GM15510 (cell line): ENCODE data around the gene SREBF1.

Experiments used
- POLR2A ChIP-seq: IDR thresholded peaks from 3 replicates; pipeline ENCODE4 v1.6.1; 2011; ENCODE audit warnings: borderline replicate concordance; ENCODE audit not compliant: insufficient read length; ENCODE audit errors: extremely low read depth

The SREBF1 gene

DNA sequence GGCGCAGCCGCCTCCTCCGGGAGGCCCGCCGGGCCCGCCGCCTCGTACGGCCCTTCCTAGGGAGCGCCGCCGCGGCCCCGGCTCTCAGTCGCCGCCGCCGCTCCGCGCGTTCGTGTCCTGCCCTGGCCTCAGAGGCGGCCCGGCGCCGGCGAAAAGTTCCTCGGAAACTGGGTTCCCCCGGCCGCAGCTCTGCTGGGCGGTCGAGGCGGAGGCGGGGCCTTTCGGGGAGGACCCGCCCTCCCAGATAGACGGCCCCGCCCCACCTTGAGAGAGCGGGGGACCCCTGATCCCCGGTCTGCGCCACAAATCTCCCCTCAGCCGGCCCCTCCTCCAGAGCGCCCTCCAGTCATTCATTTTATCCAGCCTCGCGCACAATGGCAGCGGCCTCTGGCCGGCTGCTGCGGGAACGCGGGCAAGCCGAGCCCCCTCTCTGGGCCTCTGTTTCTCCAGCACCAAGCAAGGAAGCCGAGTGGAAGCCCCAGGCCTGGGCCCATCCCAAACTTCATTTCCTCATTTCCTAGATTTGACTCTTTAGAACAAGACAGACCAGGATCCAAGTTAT is at the start of gene SREBF1:
Gene SREBF1 (minus strand): TSS at position 169 of the 562 bp plus-strand sequence. CDS start 169 bp downstream, outside the sequence.
- TF ChIP-seq POLR2A, result peak; percentile 56

DNA sequence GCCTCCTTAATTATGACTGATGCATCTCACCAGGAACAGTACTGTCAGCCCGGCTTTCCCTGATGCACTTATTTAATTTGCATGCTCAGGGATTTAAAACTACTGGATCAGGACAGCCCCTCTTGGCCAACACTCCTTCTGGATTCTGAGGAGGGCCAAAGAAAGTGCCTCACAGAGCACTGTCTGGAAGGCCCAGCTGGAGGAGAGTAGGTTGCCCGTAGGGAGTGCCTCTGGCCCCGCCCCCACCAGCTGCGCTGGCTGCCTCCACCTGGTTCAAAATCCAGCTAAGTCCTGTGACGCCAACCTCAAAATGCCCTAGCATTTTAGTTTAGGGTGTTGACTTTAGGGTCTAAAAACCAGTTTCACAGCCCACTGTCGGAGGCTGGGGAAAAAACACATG is 49.4 kb upstream of the SREBF1 start:
- no peak for TF ChIP-seq POLR2A

GRCh38 chr17:17884391-17885357 is 47.9 kb upstream of the SREBF1 start:
- no peak for TF ChIP-seq POLR2A

- no peak for TF ChIP-seq POLR2A
These were observed 47.0 kb upstream of the SREBF1 start for GRCh38 chr17:17883801-17884200.

DNA sequence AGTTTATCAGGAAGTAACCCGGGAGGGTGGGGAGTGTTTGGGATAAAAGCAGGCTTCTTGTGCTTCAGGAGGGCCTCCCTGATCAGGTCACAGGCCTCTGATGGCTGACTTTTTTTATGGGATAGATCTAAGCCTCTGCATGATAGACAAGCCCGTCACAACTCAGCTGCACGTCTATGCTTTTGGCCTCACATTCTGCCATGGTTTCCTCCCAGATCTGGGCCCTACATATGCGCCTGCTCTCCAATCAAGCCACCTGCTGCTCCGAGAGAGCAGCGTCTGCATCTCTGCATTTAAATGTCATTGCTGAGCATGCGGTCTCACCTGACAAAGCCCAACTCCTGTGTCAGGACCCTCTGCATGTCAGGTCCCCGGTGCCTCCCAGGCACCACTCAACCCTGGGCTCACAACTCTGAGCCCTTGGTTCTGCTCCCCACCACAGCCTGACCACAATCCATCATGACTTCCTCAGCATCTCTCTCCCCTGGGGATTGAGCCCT is 45.3 kb upstream of the SREBF1 start:
- TF ChIP-seq POLR2A, result no peak

- TF ChIP-seq POLR2A, result no peak
These were observed 43.9 kb upstream of the SREBF1 start for GRCh38 chr17:17880577-17881196.

GRCh38 chr17:17877529-17878358 is 41.0 kb upstream of the SREBF1 start:
- TF ChIP-seq POLR2A, result no peak

- no peak for TF ChIP-seq POLR2A
These were observed 40.3 kb upstream of the SREBF1 start for GRCh38 chr17:17876959-17877528.

DNA sequence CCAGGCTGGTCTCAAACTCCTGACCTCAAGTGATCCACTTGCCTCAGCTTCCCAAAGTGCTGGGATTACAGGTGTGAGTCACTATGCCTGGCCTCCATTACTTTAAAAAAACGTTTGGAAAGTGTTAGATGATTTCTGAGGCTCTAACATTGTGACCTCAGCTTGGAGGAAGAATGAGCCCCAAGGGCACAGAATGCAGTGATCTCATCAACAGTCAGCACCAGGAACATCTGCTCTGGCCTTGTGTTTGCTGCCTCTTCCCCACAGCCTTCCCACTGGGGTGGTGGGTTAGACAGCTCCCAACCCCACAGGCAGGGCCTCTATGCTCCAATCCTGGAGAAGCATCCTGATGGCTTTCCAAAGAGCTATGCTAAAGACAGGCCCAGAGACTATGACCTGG is 37.7 kb upstream of the SREBF1 start:
- no peak for TF ChIP-seq POLR2A

DNA sequence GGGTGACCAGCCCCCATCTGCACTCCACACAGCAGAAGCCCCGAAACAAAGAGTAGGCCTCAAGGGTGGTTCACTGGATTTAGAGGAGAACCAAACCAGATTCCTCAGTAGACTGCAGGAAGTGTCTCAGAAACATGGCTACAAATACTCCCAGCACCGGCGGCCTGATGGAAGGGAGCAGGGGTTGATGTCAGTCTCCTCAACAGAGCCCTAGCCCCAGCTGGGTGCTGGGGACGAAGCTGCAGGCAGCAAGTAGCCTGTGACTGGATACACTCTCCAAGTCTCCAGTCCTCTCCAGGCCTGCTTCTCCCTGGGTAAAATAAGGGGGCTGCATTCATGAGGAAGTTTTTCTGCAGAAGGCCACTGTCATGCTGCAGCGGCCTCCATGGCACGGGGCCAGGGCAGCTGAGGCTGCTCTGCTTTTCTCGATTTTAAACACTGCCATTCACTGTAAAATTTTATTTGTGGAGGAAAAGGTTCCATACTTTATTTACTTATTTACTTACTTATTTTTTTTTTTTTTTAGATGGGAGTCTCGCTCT is 36.7 kb upstream of the SREBF1 start:
- TF ChIP-seq POLR2A, result no peak

- no peak for TF ChIP-seq POLR2A
These were observed 36.0 kb upstream of the SREBF1 start for GRCh38 chr17:17872547-17873345.

GRCh38 chr17:17871913-17872312 is 35.1 kb upstream of the SREBF1 start:
- TF ChIP-seq POLR2A, result no peak

GRCh38 chr17:17870247-17870646 is 33.5 kb upstream of the SREBF1 start:
- TF ChIP-seq POLR2A, result no peak
